Activated CD4-positive, CD25-positive, alpha-beta regulatory T cell treated with anti-CD3 and anti-CD28 coated beads, Interleukin-2, amount 50 U/mL, for 24 hours (primary cell): ENCODE measurements around the gene BAHCC1.

Source experiments
- ATAC-seq, 2 donors: fragments of 150-1000 bp; cut with Tn5 transposase; one replicate each; pipeline ENCODE4 v1.10.0; 2021; ENCODE audit warnings: mild to moderate bottlenecking in 1 of 2, moderate library complexity in 1 of 2

Gene BAHCC1

DNA sequence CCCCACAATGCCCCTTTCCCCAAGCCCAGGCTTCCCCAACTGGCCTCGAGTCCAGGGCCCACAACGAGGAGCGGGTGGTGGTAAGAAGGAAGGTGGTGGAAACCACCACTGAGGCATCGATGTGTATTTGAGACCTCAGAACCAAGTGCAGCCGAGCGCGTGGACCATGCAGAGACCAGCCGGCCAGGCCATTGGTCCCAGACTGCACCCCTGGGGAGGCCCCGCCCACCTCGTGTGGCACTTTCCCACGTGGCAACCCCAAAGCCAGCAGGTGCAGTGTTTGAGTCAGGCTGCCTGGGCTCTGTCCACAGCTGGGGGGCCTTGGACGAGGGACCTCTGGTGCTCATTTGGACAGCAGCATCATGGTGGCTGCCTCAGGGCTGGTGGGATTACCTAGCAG, 28.1 kb upstream of the BAHCC1 start:
- no peak for ATAC-seq

DNA sequence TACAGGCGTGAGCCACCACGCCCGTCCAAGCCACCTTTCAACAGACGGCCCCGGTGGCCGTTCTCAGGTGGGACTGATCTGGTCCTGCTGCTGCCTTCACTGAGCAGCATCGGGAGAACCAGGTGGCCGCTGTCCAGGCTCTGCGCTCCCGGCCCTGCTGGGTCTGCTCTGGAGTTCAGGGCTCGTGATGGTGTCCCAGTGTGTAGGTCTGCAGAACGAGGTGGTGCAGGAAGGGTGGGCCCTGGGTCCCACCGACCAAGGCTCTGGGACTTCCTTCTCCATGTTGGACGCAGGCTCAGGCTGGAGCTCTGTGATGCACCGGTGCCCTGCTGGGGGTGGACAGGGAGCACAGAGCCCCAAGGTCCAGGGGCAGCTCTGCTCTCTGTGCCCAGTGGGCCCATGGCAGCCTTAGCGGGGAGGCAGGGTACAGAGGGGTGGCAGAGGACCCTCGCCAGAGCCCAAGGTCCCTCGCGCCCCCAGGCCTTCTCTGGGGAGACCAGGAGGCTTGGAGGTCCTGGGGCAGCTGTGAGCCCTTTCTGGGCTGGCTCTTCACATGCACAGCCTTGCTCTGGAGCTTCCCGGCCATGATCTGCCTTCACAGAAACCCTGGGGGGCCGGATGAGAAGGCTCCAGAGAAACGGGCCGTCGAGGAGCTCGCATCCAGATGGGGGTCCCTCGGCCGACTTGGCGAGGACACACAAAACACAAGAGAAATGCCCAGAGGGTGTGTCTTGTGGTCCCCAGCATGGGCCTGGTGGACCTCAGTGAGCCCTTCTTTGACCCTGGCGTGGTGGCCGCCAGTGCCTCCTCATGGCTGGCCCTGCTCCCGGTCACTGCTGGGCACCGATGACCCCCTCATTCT, 26.9 kb upstream of the BAHCC1 start:
- no peak for ATAC-seq

DNA sequence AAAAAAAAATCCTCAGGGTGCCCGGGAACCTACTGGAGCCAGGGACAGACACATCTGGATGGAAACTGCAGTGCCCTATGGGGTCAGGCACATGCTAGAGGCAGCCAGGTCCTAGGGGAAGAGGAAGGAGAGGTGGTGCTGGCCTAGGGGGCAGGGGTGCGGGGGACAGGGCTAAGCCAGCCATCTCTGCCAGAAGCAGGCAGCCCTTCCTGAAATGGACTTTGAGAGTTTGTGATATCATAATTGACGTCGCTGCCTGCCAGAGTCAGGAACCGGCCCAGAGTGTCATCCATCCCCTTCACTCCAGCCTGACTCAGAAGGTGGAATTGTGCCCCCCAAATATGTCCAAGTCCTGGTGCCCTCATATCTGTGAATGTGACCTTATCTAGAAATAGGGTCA, 25.0 kb upstream of the BAHCC1 start:
- ATAC-seq = no peak

DNA sequence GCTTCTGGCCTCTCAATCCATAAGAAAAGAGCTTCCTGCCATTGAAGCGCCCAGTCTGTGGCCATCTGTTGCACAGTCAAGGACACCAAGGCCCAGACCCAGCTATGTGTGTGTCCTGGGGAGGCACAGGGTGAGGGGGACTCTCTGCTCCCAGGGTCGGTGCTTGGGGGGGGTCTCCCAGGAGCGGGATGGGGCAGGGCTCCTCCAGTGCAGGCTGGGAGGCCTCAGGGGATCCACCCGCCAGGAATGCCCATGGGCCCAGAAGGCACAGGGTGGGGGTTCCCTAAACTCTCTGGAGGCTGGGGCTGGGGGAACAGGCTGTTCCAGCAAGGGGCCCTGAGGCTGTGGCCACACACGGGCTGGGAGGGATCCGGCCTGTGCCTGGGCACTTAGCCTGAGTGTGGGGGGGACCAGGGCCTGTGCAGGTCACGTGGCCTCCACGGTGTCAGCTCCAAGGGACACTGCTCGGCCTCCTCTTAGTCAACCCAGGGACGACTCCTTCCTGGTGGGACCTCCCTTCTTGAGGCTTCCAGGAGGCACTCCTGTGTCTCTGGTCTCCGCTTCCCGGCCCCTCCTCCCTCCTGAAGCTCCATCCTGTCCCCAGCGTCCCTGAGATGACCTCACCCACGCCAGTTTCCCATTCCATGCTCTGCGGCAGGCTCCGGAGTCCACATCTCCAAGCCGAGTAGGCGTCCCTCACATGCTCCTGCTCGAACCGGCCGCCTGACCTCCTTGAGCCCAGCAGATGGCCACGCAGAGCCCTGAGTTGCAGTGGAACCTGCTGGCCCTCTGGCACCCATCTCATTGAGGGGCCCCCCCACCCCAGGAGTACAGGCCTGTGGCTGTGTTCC, 23.1 kb upstream of the BAHCC1 start:
- no peak for ATAC-seq

DNA sequence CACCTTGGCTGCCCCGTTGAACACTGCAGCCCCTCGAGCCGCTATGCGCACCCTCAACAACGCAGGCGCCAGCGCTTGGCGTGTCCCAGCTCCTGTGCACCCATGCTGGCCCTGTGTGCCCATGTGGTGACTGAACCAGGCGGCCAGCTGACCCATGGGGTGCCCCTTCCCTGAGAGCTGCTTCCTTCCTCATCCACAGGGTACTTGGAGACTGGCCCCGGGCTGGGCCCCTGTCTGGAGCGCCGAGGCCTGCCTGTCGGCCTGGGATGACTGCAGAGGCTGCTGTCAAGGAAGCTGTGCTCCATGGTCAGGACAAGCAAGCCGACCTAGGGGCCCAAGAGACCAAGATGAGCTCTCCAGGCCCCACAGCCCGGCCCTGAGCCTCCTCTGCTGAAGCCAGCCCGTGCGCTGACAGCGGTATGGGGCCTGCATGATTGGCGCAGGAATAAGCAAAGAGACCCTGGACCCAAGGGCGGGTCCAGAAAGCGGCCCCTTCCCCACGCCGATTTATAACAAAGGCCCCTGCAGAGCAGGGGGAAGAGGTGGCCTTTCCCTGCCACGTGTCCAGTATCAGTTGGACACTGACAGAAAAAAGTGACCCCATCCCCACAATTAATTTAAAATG, 21.6 kb upstream of the BAHCC1 start:
- no peak for ATAC-seq

DNA sequence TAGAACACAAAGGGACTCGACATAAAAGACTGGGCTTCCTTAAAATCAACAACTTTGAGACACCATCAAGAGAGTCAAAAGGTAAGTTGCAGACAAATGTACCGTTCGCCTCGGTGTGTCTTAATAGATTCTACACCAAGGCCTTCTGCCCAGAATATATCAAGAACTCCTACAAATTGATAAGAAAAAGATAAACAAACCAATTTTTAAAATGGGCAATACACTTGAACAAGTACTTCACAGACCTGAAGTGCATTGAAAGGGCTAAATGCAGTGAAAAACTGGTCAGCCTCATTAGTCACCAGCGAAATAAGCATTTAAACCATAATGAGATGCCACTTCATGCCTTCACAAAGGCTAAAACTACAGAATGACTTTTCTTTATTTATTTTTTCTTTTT, 20.4 kb upstream of the BAHCC1 start:
- no peak for ATAC-seq

DNA sequence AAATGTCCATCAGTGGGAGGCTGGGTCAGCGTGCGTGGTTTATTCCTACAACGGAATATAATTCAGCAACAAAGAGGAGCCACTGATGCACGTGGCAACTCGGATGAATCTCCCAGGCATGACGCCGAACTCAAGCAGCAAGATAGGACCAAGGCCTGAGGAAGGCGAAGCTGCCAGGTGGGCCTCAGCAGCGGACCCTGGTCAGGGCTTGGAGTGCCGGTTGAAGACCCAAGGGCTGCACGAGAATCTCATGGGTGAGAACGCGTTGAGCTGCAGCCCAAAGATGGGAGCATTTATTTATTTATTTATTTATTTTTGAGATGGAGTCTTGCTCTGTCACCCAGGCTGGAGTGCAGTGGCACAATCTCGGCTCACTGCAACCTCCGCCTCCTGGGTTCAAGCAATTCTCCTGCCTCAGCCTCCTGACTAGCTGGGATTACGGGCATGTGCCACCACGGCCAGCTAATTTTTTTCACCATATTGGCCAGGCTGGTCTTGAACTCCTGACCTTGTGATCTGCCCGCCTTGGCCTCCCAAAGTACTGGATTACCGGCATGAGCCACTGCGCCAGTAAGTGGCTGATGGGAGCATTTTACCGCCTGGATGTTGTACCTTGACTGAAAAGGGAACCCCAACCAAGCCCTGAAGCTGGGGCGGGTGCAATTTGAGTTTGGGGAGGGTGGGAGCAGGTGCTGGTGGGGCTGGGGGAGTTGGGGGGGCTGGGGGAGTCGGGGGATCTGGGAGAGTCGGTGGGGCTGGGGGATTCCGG, 18.1 kb upstream of the BAHCC1 start:
- ATAC-seq = no peak

DNA sequence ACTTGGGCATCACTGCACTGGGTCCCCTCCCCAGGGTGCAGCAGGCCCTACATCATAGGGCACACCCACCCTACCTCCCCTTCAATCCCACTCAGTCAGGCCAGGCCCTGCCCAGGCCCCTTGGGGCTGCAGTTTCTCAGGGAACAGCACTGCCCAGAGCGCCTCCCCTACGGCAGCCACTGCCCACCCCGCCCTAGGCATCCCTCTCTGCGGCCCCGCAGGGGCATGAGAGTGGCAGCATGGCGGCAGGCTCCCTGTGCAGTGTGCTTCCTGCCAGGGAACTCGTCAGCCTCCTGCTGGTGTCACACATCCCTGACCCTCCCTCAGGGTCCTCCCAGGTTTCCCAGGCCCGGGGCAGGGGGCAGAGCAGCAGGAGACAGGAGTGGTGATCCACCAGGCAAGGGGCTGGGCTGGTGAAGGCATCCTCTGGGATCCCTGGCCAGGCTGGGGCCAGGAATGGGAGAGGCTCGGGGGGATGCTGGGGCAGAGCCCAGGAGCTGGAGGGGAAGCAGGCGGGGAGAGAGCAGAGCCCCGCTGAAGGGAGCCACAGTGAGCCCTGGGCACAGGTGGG, 16.2 kb upstream of the BAHCC1 start:
- ATAC-seq = no peak

DNA sequence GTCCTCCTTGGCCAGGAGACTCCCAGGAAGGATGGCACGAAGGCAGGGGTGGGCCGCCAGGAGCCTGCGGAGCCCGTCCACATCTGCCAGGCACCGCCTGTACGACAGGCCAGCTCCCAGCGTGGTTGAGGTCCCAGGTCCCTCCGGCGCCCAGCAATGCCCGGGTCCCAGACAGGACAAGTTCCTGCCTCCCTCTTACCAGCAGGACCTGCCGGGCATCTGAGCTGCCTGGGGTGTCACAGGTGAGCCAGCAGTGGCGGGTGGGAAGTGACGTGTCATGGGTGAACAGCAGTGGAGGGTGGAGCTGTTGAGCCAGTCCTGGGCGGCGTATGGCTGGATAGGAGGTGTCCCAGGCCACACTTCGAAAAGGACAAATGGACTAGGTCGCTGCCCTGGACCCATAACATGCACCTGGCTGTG, 15.7 kb upstream of the BAHCC1 start:
- ATAC-seq = no peak

DNA sequence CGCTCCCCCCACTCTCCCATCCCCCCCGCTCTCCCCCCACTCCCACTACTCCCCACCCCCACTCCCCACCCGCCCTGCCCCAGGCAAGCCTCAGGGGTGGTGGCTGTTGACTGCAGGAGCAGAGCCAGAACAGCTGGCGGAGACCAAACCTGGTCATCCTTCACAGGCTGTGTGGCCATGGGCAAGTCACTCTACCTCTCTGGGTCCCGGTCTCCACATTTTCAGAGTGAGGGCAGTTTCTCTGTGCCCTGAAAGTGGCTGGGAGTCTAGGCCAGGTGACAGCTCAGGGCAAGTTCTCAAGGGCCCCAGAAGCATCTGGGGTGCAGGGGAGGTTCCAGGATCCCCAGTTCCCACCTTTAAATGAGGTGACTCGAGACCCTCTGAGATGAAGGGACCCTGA, 15.1 kb upstream of the BAHCC1 start:
- no peak for ATAC-seq

DNA sequence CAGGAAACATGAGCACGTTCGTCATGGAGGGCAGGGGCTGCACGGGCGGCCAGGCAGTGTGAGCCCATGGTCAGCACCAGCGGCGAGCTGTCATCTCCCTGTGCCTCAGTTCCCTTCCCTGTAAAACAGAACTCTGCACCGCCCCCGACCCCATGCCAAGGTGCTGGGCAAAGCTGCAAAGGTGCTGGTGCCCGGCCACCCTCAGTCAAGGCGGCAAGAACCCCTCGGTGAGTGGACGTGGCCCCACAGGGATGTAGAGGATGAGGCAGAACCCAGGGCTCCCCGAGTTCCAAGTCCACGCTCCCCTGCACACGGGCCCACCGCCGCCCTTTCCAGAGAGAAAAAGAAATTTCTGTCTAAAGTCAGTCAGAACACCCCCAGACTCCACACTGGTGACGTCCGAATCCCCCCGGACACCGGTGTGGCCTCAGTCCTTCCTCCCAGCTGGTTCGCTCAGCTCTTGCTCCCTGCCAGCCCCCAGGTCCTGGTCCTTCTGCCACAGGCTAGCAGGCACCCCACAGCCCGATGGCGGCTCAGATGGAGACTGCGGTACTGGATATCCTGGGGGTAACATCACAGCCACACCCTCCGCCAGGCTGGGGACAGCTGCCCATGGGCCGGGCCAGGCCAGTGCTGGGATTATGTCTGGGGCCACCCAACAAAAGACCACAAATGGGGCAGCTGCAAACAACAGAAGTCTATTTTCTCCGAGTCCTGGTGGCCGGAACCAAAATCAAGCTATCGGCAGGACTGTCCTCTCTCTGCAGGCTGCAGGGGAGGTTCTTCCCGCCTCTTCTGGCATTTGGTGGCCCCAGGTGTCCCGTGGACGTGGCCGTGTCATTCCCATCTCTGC, 14.4 kb upstream of the BAHCC1 start:
- ATAC-seq = no peak

DNA sequence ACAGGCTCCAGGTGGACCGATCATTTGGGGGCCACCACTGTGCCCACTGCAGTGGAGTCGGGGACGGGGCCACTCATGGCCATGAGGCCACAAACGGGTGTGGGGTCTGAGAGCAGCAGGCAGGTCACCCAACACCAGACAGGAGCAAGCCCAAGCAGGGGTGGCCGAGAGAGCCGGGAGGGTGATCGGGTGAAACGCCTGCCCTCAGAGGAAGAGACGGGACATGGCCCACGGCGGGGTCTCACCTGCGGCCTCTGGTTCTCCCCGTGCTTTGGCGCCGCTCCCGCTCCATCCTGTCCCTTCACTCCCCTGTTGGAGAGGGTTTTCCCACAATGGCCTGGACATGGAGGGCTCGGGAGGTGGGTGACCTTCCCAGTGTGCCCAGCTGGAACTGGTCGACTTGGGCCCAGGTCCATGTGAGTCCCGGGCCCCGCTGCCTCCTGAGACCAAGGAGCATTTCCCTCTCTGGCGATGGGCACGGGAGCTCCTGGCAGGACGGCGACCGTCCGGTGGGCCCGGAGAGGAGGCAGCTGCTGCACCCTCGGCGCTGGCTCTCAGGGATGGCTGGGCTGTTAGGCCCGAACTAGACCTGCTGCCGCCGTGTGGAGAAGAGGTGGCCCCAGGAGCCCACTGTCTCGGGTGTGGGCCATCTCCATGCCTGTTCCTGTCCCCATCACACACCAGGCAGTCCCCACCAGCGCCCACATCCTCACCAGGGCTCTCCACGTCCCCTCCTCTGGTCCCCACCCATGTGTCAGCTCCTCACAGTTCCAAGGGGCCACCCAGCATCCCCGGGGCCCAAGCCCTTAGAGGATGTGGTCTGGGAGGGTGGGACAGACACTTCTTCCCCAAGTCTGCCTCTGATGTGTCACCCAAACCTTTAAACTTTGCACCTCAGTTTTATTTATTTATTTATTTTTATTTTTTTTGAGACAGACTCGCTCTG, 13.4 kb upstream of the BAHCC1 start:
- ATAC-seq = no peak

DNA sequence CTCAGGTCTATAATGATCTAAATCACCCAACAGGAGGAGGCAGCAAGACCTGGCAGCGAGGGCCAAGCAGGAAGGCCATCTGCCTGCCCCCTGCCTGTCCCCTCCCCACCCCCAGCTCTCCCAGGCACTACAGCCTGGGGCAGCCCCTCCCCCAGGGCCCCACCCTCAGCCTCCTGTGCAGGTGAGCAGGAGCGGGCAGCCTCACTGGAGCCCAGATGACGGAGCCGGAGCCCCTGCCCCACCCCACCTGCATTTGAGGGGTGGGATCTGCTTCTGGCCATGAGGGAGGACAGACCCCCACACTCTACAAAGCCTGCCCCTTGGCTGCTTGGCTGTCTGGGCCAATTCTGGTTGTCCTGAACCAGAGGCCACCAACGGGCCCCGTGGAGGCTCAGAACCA, 12.4 kb upstream of the BAHCC1 start:
- no peak for ATAC-seq

DNA sequence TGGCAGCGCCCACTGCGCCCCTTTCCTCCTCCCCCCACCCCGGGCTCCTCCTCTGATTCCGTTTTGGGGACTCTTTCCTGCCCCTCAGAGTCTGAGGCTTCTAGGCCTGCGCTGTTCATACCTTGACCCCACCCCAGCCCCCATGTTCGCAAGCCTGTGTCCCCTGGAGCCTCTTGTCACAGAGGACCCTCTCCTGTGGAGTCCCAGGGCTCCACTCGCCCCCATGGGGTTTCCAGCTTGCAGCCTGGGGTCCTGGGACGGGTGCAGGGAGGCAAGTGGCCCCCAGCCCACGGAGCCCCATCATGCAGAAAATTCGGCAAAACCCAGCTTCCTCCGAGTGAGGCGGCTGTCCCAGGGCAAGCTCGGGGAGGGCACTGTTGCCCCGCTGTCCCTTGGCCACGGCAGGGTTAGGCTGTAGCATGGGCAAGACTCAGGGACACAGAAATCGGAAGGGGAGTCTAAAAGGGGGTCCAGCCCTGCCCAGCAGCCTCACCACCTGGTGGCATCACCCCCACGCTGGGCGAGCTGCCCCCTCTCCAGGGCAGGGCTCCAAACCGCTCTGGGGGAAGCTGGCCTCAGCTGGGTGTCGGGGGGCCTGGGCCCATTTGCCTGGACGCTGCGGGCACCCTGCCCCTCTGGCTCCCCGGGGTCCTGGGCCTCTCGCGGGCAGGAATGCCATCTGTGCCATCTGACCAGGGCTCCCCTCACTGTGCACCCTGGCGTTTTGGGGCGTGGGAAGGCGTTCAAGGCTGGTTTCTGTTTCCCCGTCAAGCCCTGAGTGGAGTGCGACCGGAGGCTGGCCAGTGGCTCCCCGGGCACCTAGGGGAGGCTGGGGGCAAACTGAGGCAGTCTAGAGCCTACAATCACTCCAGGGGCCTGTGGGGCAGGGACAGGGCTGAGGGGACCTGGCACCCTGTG, 11.5 kb upstream of the BAHCC1 start:
- no peak for ATAC-seq

DNA sequence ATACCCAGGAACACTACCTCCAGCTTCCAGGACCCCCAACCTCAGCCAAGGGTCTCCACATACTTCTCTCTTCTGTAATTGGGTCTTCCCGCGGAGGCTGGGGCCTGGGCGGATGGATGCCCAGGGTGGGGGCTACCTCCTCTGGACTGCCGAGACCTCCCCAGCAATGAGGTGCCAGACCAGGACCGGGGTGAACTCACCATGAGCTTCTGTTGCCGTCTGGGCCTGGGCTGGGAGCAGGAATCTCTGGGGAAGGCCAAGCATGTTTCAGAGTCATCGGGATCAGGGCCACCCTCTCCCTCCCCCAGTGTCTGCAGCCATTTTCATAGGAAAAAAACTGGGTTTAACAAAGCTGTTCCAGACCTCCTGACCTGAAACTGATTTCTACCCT, 10.3 kb upstream of the BAHCC1 start:
- ATAC-seq = no peak

DNA sequence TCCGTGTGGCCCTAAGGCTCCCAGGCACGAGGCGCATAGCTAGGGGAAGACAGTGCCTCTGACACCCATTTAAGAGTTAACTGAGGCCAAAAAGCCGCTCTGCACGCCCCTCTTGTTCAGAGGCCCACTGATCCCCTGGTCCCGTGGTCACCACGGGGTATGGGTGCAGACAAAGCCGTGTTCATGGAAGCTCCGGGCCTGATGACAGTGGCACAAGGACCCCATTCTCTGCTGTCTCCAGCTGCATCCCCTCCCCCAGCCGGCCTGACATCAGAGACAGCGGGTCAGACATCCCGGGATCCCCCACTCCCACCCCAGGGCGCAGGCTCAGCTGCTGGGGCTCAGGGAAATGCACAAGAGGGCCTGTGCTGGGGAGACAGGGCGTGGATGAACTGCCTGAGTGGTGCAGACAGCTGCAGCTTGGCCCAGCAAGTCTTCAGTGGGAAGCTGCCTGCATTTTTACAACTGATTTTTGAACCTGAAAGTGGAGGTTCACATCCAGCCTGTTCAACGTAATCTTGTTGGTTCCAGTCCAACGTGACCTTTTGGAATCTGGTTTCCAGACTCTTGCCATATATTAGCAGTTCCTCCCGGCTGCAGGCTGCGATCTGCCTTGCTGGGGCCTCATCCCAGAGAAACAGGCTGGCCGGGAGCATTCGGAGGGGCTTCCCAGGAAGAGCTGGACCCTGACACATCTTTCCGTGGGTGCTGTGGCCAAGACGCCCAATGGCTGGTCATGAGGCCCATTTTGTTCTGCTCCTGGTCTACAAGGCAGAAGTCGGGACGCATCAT, 9.7 kb upstream of the BAHCC1 start:
- no peak for ATAC-seq

DNA sequence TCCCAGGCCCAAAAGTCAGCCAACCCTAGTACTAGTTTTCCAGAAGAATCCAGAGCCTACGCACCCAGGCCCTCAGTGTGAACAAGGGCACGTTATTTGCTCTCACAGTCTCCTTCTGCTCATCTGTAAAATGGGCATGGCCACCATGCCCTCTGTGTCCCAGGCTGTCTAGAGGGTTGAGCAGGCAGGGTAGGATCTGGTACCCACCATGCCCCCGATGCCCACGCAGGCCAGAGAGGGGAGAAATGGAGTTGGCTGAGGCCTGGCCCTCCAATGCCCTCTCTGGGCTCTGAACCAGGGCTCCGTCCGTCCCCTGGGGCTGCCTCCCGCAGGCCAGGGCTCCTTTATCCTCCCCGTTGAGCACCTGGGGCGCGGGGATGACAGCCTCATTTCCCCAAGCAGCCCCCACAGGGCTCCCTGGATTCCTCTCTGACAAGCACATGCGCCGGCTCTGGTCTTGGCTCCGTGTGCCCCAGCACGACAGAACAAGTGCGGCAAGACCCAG, 9.1 kb upstream of the BAHCC1 start:
- ATAC-seq = no peak

DNA sequence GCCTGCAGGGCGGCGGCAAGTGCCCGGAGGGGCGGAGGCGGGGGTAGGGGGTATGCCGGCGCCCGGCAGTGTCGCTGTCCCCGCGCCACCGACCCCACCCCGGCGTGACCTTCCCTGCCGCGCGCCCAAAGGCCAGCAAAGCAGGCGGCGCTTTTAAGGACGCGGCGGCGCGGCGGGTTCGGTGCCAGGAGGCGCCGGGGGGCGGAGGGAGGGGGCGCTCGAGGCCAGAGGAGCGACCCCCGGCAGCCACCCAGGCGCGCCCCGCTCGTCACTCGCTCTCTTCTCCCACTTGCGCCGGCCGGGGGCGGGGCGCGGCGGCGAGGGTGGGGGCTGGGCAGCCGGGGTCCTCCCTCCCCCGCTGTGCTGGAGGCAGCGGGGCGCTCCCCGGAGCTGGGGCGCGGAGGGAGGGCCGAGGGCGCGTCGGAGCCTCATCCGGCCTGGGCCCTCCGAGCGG, 8.6 kb upstream of the BAHCC1 start:
- peak; percentile 42 to 49 for ATAC-seq
